Coronary artery (tissue), 2 donors: ENCODE results near the gene WDR6.

ENCODE experiments used
- DNase-seq: peaks from one replicate; pipeline ENCODE4 v3.0.0-alpha.2; 2017; ENCODE audit warnings: low spot score
- H3K27ac ChIP-seq, 2 donors: fragments of 200-600 bp; sonication (generic); one replicate each; pipeline ENCODE4 v1.5.1; 2016 to 2019
- H3K4me3 ChIP-seq: fragments of 200-600 bp; sonication (generic); 2 replicates; pipeline ENCODE4 v1.5.1; 2016; ENCODE audit warnings: mild to moderate bottlenecking, moderate library complexity
- CTCF ChIP-seq: fragments of 200-600 bp; sonication (generic); IDR thresholded peaks from one replicate; pipeline ENCODE4 v1.5.1; 2019; ENCODE audit warnings: antibody characterized with exemption

WDR6 gene

GRCh38 chr3:49007068-49007770, at the start of gene WDR6:
Gene WDR6, plus strand, starts transcription at chr3:49007391. Its CDS starts 41 bp downstream, at chr3:49007432.
- H3K27ac ChIP-seq = peak within 1 kb of the TSS; percentile 89 to 91
- DNase-seq = peak; percentile 98
- peak within 1 kb of the TSS; percentile 91 for H3K4me3 ChIP-seq
- TF ChIP-seq CTCF = no peak

GRCh38 chr3:48960841-48961413, 46.3 kb upstream of the WDR6 start:
- no peak for DNase-seq
- Histone ChIP-seq H3K4me3 (no peak overlapping the region), H3K27ac (peak overlapping the region in 1 of 2 donors; percentile 14)
- no peak for TF ChIP-seq CTCF

- TF ChIP-seq CTCF = no peak
- H3K27ac ChIP-seq = no peak overlapping the region
- no peak overlapping the region for H3K4me3 ChIP-seq
- no peak for DNase-seq
Measured at GRCh38 chr3:48962340-48962739, 44.9 kb upstream of the WDR6 start.

GRCh38 chr3:48962939-48963338, 44.3 kb upstream of the WDR6 start:
- no peak for DNase-seq
- Histone ChIP-seq H3K27ac (no peak overlapping the region), H3K4me3 (no peak overlapping the region)
- TF ChIP-seq CTCF = no peak

GRCh38 chr3:48963591-48963990, 43.6 kb upstream of the WDR6 start:
- no peak for DNase-seq
- no peak for TF ChIP-seq CTCF
- Histone ChIP-seq H3K4me3 (no peak overlapping the region), H3K27ac (no peak overlapping the region)

- H3K4me3 ChIP-seq = no peak overlapping the region
- no peak for TF ChIP-seq CTCF
- H3K27ac ChIP-seq = no peak overlapping the region
- DNase-seq = no peak
Measured at GRCh38 chr3:48966367-48966766, 40.8 kb upstream of the WDR6 start.

GRCh38 chr3:48966876-48967361, 40.3 kb upstream of the WDR6 start:
- no peak for TF ChIP-seq CTCF
- H3K4me3 ChIP-seq = no peak overlapping the region
- no peak overlapping the region for H3K27ac ChIP-seq
- DNase-seq = no peak
